ENCODE measurements around the gene VSTM1.

- no peak for TF ChIP-seq POLR2AphosphoS5 (IDR thresholded peaks at IDR 0.05)
- no peak for TF ChIP-seq CTCF (IDR thresholded peaks at IDR 0.05)
- TF ChIP-seq POLR2A (IDR thresholded peaks at IDR 0.05), result no peak
Observed at GRCh38 chr19:54021932-54022331, 41.8 kb downstream of the VSTM1 start.

Measured in breast epithelium (tissue), 3 donors.